OCI-LY1 (cell line): Measurements from ENCODE around the gene HTD2.

ENCODE experiments used
- H2AFZ ChIP-seq: fragments of 200-600 bp; sonication (generic), shearing (Covaris generic); 2 replicates; pipeline ENCODE4 v1.6.0; 2014; ENCODE audit warnings: antibody characterized with exemption, mild to moderate bottlenecking, low read length
- H3F3A ChIP-seq: fragments of 200-600 bp; sonication (generic), shearing (Covaris generic); 2 replicates; pipeline ENCODE4 v1.6.0; 2014; ENCODE audit warnings: mild to moderate bottlenecking, antibody characterized with exemption, low read length, moderate library complexity; ENCODE audit not compliant: insufficient read depth
- H3K27ac ChIP-seq: fragments of 200-600 bp; sonication (generic); 2 replicates; pipeline ENCODE4 v1.5.1; 2014; ENCODE audit warnings: low read length, mixed run types, mild to moderate bottlenecking, low read depth; ENCODE audit not compliant: poor library complexity, severe bottlenecking
- H3K27me3 ChIP-seq: fragments of 200-600 bp; sonication (generic); 2 replicates; pipeline ENCODE4 v1.6.0; 2014; ENCODE audit warnings: antibody characterized with exemption, mild to moderate bottlenecking, low read length, moderate library complexity; ENCODE audit not compliant: insufficient read depth
- H3K36me3 ChIP-seq: fragments of 200-600 bp; sonication (generic); 2 replicates; pipeline ENCODE4 v1.6.1; 2014; ENCODE audit warnings: mild to moderate bottlenecking, antibody characterized with exemption, low read length, moderate library complexity, mixed read lengths; ENCODE audit not compliant: insufficient read depth
- H3K4me1 ChIP-seq: fragments of 200-600 bp; sonication (generic); 2 replicates; pipeline ENCODE4 v1.5.1; 2014; ENCODE audit warnings: mild to moderate bottlenecking, low read length, moderate library complexity; ENCODE audit not compliant: insufficient read depth, severe bottlenecking
- H3K4me2 ChIP-seq: fragments of 200-600 bp; sonication (generic), shearing (Covaris generic); 2 replicates; pipeline ENCODE4 v1.6.1; 2014; ENCODE audit warnings: low read length
- H3K4me3 ChIP-seq: fragments of 200-600 bp; sonication (generic); 2 replicates; pipeline ENCODE4 v1.5.1; 2014; ENCODE audit warnings: low read length, low read depth, mild to moderate bottlenecking, mixed read lengths; ENCODE audit not compliant: poor library complexity, severe bottlenecking
- H3K79me2 ChIP-seq: fragments of 200-600 bp; shearing (Covaris generic); 2 replicates; pipeline ENCODE4 v1.6.1; 2016; ENCODE audit warnings: mixed run types, low read length, mixed read lengths; ENCODE audit not compliant: insufficient read depth
- H3K9ac ChIP-seq: fragments of 200-600 bp; sonication (generic), shearing (Covaris generic); 2 replicates; pipeline ENCODE4 v1.6.1; 2014; ENCODE audit warnings: mild to moderate bottlenecking, low read length, mixed read lengths
- H3K9me2 ChIP-seq: fragments of 200-600 bp; sonication (generic), shearing (Covaris generic); 2 replicates; pipeline ENCODE4 v1.6.1; 2014; ENCODE audit warnings: low read depth, mild to moderate bottlenecking, low read length, mixed read lengths
- H3K9me3 ChIP-seq: fragments of 200-600 bp; shearing (Covaris generic); 2 replicates; pipeline ENCODE4 v1.6.1; 2014; ENCODE audit warnings: low read length, mixed read lengths
- H4K20me1 ChIP-seq: fragments of 200-600 bp; sonication (generic), shearing (Covaris generic); 2 replicates; pipeline ENCODE4 v1.6.0; 2016; ENCODE audit warnings: mild to moderate bottlenecking, low read length; ENCODE audit not compliant: insufficient read depth
- EZH2 ChIP-seq: fragments of 200-600 bp; sonication (generic), shearing (Covaris generic); IDR thresholded peaks from 2 replicates; pipeline ENCODE4 v1.8.0; 2017; ENCODE audit warnings: borderline replicate concordance, mixed run types, mild to moderate bottlenecking, antibody characterized with exemption, low read length, moderate library complexity, mixed read lengths
- TF ChIP-seq, protein P1 (sequence below): fragments of 200-600 bp; sonication (generic), shearing (Covaris generic); IDR thresholded peaks from 2 replicates; pipeline ENCODE4 v1.5.1; 2017; ENCODE audit warnings: mild to moderate bottlenecking, antibody characterized with exemption, low read length, moderate library complexity, mixed read lengths

HTD2 gene

DNA sequence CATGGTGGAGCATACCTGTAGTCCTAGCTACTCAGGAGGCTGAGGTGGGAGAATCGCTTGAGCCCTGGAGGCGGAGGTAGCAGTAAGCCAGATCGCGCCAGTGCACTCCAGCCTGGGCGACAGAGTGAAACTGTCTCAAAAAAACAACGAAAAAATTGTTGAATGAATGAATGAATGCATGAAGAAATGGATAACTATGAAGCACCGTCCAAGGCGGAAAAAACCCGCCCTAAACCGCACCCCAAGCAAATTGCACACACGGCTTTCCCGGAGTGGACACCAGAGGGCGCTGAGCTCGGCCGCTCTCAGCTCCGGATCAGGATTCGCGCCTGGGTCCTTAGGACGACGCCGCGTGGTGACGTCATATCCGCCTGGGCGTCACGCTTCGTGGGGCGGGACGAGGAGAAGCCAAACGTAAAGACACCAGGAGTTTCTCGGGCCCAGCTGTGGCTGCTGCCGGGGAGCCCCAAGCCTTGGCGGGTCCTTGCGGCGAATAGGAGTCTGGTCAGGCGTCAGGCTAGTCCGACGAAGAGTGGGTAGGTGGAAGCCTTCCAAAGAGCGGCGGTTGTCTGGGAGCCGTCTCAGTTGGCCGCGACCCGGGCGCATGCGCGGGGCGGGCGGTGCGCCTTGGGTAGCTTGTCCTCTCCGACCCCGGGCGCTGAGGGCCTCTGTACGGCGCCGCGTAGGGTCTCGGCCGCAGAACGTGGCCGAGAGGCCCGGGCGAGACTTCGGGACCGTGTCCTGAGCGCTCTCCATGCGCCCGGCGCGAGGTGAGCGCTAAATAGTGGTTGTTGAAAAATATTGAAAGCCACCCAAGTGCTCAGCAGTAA is at the start of gene HTD2, which contains the start of gene RPP14:
TSS of gene HTD2 (plus strand) at position 639 of the 830 bp plus-strand sequence. CDS start 11,094 bp downstream, outside the sequence.
TSS of gene RPP14 (plus strand) at position 364 of the 830 bp plus-strand sequence. CDS start 4,085 bp downstream, outside the sequence.
- Histone ChIP-seq H3F3A (no peaks in the 10 kb centered on the region), H2AFZ (no peak within 1 kb of the TSS), H3K4me1 (peaks cover 20% of the 10 kb centered on the region), H3K9ac (peak within 1 kb of the TSS; percentile 85), H3K4me2 (peak within 1 kb of the TSS; percentile 90), H3K4me3 (peak within 1 kb of the TSS; percentile 75), H3K36me3 (peaks cover 30% of the 10 kb centered on the region), H4K20me1 (no peaks in the 10 kb centered on the region), H3K27ac (peak within 1 kb of the TSS; percentile 90), H3K9me3 (no peaks in the 10 kb centered on the region), H3K79me2 (peaks cover 31% of the 10 kb centered on the region), H3K27me3 (peaks cover 9% of the 10 kb centered on the region; the same call in 1 of the 2 replicates), H3K9me2 (no peaks in the 10 kb centered on the region)
- TF ChIP-seq, protein P1, sequence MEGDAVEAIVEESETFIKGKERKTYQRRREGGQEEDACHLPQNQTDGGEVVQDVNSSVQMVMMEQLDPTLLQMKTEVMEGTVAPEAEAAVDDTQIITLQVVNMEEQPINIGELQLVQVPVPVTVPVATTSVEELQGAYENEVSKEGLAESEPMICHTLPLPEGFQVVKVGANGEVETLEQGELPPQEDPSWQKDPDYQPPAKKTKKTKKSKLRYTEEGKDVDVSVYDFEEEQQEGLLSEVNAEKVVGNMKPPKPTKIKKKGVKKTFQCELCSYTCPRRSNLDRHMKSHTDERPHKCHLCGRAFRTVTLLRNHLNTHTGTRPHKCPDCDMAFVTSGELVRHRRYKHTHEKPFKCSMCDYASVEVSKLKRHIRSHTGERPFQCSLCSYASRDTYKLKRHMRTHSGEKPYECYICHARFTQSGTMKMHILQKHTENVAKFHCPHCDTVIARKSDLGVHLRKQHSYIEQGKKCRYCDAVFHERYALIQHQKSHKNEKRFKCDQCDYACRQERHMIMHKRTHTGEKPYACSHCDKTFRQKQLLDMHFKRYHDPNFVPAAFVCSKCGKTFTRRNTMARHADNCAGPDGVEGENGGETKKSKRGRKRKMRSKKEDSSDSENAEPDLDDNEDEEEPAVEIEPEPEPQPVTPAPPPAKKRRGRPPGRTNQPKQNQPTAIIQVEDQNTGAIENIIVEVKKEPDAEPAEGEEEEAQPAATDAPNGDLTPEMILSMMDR: peak; percentile 87
- TF ChIP-seq EZH2: no peak

DNA sequence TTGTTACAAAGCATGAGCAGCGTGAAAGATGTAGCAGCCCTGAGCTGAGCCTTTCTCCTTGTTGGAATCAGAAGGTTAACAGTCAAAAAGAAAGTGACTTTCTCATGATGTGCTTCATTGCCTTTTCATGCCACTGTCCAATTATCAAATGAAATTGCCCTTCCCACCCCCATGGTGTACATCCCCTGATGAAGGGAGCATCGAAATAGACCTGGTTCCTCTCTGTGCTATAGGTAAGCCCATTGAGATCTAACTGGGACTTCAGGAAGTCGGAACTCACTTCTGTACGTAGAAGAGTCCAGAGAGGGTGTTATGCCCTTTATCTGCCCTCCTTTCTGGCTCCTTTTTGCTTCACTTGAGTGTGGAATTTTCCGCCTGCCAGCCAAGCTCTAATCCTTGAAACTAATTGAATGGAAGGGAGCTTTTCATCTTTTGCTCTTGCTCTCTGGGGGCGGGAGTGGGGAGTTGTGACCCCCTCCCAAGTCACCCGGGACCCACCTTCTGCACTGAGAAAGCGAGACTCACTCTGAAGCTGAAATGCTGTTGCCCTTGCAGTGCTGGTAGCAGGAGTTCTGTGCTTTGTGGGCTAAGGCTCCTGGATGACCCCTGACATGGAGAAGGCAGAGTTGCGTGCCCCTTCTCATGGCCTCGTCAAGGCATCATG is 47.8 kb upstream of the HTD2 start:
- Histone ChIP-seq H3K9me3 (no peaks in the 10 kb centered on the region), H3K4me2 (no peak overlapping the region), H3K27ac (no peak overlapping the region), H3K36me3 (no peaks in the 10 kb centered on the region), H3K4me3 (no peak overlapping the region), H2AFZ (no peak overlapping the region), H3F3A (no peaks in the 10 kb centered on the region), H3K9ac (no peak overlapping the region), H4K20me1 (no peaks in the 10 kb centered on the region), H3K27me3 (no peaks in the 10 kb centered on the region), H3K79me2 (no peaks in the 10 kb centered on the region), H3K4me1 (no peaks in the 10 kb centered on the region), H3K9me2 (no peaks in the 10 kb centered on the region)
- TF ChIP-seq, protein P1: no peak
- TF ChIP-seq EZH2: no peak

GRCh38 chr3:58260261-58260731 is 46.0 kb upstream of the HTD2 start:
- H3K4me2 ChIP-seq: no peak overlapping the region
- no peaks in the 10 kb centered on the region for H3K9me2 ChIP-seq
- H3K79me2 ChIP-seq: no peaks in the 10 kb centered on the region
- H3K4me1 ChIP-seq: no peaks in the 10 kb centered on the region
- no peaks in the 10 kb centered on the region for H3K27me3 ChIP-seq
- no peaks in the 10 kb centered on the region for H3K36me3 ChIP-seq
- no peak overlapping the region for H2AFZ ChIP-seq
- H3K9me3 ChIP-seq: no peaks in the 10 kb centered on the region
- H3K9ac ChIP-seq: no peak overlapping the region
- H4K20me1 ChIP-seq: no peaks in the 10 kb centered on the region
- H3K27ac ChIP-seq: no peak overlapping the region
- H3F3A ChIP-seq: no peaks in the 10 kb centered on the region
- H3K4me3 ChIP-seq: no peak overlapping the region
- TF ChIP-seq, protein P1: no peak
- no peak for TF ChIP-seq EZH2
